Esophagus squamous epithelium (tissue), 4 donors: ENCODE measurements around the gene ASAP2.
A peak's percentile ranks its signal among the peaks of the same experiment; 100 is the strongest.

ENCODE experiments used
- CTCF ChIP-seq, 6 experiments: fragments of 450-650 bp in 4 of 6; fragments of 200-600 bp in 2 of 6; sonication (generic) in 2 of 6; IDR thresholded peaks; one replicate each; pipeline ENCODE4 v1.5.1; 2016 to 2019; ENCODE audit warnings: antibody characterized with exemption in 6 of 6, mild to moderate bottlenecking in 4 of 6, moderate library complexity in 4 of 6
- POLR2A ChIP-seq, 4 donors: fragments of 450-650 bp; IDR thresholded peaks; one replicate each; pipeline ENCODE4 v1.6.1; 2017; ENCODE audit warnings: antibody characterized with exemption in 4 of 4, mild to moderate bottlenecking in 4 of 4, moderate library complexity in 3 of 4

GRCh38 chr2:9333591-9334171 lies 127.1 kb downstream of the ASAP2 start:
- TF ChIP-seq CTCF (IDR thresholded peaks at IDR 0.05) (peak; percentile 26 to 86 (median 70)), POLR2A (IDR thresholded peaks at IDR 0.05) (no peak)
